PC-9 (cell line): ENCODE data around the gene RPL9.

Source experiments
- EZH2 ChIP-seq: fragments of 200-600 bp; sonication (generic); IDR thresholded peaks from 2 replicates; pipeline ENCODE4 v1.8.0; 2017; ENCODE audit warnings: antibody characterized with exemption, low read depth
- TF ChIP-seq, protein P1 (sequence below): fragments of 200-600 bp; sonication (generic); conservative IDR thresholded peaks from 2 replicates; pipeline ENCODE4 v1.6.1; 2017; ENCODE audit warnings: mixed run types, antibody characterized with exemption, mild to moderate bottlenecking, moderate library complexity

- TF ChIP-seq, protein P1, sequence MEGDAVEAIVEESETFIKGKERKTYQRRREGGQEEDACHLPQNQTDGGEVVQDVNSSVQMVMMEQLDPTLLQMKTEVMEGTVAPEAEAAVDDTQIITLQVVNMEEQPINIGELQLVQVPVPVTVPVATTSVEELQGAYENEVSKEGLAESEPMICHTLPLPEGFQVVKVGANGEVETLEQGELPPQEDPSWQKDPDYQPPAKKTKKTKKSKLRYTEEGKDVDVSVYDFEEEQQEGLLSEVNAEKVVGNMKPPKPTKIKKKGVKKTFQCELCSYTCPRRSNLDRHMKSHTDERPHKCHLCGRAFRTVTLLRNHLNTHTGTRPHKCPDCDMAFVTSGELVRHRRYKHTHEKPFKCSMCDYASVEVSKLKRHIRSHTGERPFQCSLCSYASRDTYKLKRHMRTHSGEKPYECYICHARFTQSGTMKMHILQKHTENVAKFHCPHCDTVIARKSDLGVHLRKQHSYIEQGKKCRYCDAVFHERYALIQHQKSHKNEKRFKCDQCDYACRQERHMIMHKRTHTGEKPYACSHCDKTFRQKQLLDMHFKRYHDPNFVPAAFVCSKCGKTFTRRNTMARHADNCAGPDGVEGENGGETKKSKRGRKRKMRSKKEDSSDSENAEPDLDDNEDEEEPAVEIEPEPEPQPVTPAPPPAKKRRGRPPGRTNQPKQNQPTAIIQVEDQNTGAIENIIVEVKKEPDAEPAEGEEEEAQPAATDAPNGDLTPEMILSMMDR, result no peak
- no peak for TF ChIP-seq EZH2
Observed at GRCh38 chr4:39433878-39434492, 24.7 kb downstream of the RPL9 start.
